Peyer's patch (tissue), 4 donors: ENCODE measurements around the gene RAD51B. TPM values are rescaled to one million over a fixed set of nuclear protein-coding genes. Genes with fewer than 3 reads are reported as not detected.
A peak's percentile ranks its signal among the peaks of the same experiment; 100 is the strongest.

Experiments
- DNase-seq, 3 donors: peaks; one replicate each; pipeline ENCODE4 v3.0.0-alpha.2; 2017 to 2019
- H3K27ac ChIP-seq, 4 donors: fragments of 200-600 bp; sonication (generic); one replicate each; pipeline ENCODE4 v1.5.1; 2016 to 2019
- H3K27me3 ChIP-seq, 2 donors: fragments of 200-600 bp; sonication (generic); one replicate each; pipeline ENCODE4 v1.5.1; 2019
- H3K36me3 ChIP-seq, 3 donors: fragments of 200-600 bp; sonication (generic); one replicate each; pipeline ENCODE4 v1.5.1; 2016 to 2019
- H3K4me1 ChIP-seq, 4 donors: fragments of 200-600 bp; sonication (generic); one replicate each; pipeline ENCODE4 v1.5.1; 2016 to 2019
- H3K4me3 ChIP-seq, 4 donors: fragments of 200-600 bp; sonication (generic); 1 replicate in 3 of 4; 2 replicates in 1 of 4; pipeline ENCODE4 v1.5.1; 2016 to 2019; ENCODE audit warnings: mild to moderate bottlenecking in 1 of 4
- H3K9me3 ChIP-seq, 4 donors: fragments of 200-600 bp; sonication (generic); one replicate each; pipeline ENCODE4 v1.5.1; 2016 to 2019; ENCODE audit warnings: mild to moderate bottlenecking in 1 of 4
- POLR2A ChIP-seq, 2 donors: fragments of 450-650 bp; IDR thresholded peaks; one replicate each; pipeline ENCODE4 v1.5.1; 2017; ENCODE audit warnings: antibody characterized with exemption in 2 of 2, mild to moderate bottlenecking in 2 of 2, moderate library complexity in 2 of 2
- total RNA-seq, 4 donors: library from RNA; depleted of rRNA; stranded (reverse); fragments of >200 nt; gene quantifications; one replicate each; pipeline ENCODE4 v1.1.0, GENCODE V29; 2016
- TF ChIP-seq, protein P1 (sequence below), 6 experiments: fragments of 450-650 bp in 4 of 6; fragments of 200-600 bp in 2 of 6; sonication (generic) in 1 of 6; IDR thresholded peaks; one replicate each; pipeline ENCODE4 v1.5.1; 2017 to 2019; ENCODE audit warnings: antibody characterized with exemption in 6 of 6, mild to moderate bottlenecking in 3 of 6, moderate library complexity in 1 of 6

Gene RAD51B
- total RNA-seq, 4 donors from 2014 or later = 12.6 to 103 (median 33.1) TPM

DNA sequence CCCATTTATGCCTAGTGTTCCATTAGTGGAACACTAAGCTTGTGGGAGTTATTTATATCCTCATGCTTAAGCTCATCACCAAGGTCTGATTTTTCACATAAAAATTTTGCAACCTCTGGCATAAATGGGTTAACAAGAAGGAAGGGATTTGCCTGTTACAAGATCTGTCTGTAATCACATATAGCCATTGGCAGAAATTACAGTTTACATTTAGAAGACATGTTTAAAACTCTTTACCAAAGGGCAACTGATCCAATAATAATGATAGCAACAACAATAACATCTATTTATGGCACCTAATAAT, 550.4 kb downstream of the RAD51B start:
- H3K27me3 ChIP-seq = no peaks in the 10 kb centered on the region
- TF ChIP-seq, protein P1, sequence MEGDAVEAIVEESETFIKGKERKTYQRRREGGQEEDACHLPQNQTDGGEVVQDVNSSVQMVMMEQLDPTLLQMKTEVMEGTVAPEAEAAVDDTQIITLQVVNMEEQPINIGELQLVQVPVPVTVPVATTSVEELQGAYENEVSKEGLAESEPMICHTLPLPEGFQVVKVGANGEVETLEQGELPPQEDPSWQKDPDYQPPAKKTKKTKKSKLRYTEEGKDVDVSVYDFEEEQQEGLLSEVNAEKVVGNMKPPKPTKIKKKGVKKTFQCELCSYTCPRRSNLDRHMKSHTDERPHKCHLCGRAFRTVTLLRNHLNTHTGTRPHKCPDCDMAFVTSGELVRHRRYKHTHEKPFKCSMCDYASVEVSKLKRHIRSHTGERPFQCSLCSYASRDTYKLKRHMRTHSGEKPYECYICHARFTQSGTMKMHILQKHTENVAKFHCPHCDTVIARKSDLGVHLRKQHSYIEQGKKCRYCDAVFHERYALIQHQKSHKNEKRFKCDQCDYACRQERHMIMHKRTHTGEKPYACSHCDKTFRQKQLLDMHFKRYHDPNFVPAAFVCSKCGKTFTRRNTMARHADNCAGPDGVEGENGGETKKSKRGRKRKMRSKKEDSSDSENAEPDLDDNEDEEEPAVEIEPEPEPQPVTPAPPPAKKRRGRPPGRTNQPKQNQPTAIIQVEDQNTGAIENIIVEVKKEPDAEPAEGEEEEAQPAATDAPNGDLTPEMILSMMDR (IDR thresholded peaks at IDR 0.05) = no peak
- no peak for TF ChIP-seq POLR2A (IDR thresholded peaks at IDR 0.05)
- no peaks in the 10 kb centered on the region for H3K36me3 ChIP-seq
- DNase-seq = no peak
- H3K27ac ChIP-seq = peak overlapping the region in 1 of 4 donors; percentile 71
- no peak overlapping the region for H3K4me3 ChIP-seq
- H3K9me3 ChIP-seq = no peaks in the 10 kb centered on the region
- H3K4me1 ChIP-seq = peaks cover 0 to 9% (median under 1%) of the 10 kb centered on the region in 4 donors

DNA sequence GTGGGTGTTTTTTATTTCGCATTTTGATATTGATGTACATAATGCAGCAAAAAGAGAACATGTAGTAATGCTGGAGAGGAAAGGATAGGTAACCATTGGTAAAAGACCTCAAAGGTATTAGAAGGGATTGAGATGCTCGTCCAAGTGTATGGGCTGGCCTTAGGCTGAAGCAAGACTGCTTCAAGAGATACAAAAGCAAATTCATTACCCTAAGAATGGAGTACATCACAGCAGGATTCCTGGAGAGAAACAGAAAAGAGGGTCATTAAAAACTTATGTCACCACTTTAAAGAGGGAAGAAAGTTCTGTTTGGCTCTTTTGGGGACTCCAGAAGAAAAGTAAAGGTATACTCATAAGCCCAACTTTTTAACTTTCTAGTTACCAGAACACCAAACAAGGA, 552.8 kb downstream of the RAD51B start:
- Histone ChIP-seq H3K27me3 (no peaks in the 10 kb centered on the region), H3K36me3 (no peaks in the 10 kb centered on the region)

DNA sequence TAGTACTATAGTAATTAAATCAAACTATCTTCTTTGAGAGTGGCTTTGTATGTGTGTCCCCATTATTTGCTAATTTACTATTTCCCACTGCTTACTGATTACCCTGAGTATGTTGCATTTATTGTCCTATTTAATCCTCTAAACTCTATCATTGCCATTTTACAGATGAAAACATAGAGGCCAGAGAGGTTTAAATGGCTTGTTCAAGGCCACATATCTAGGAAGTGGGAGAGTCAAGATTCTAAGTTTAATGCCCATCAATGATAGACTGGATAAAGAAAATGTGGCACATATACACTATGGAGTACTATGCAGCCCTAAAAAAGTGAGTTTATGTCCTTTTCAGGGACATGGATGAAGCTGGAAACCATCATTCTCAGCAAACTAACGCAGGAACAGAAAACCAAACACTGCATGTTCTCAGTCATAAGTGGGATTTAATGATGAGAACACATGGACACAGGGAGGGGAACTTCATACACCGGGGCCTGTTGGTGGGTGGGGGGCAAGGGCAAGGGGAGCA, 553.6 kb downstream of the RAD51B start:
- TF ChIP-seq, protein P1 (IDR thresholded peaks at IDR 0.05) = no peak
- Histone ChIP-seq H3K27me3 (no peaks in the 10 kb centered on the region), H3K9me3 (no peaks in the 10 kb centered on the region), H3K27ac (peak overlapping the region in 1 of 4 donors; percentile 38), H3K4me1 (peaks cover 0 to 8% (median 4%) of the 10 kb centered on the region in 4 donors), H3K4me3 (no peak overlapping the region), H3K36me3 (no peaks in the 10 kb centered on the region)
- DNase-seq = no peak

More for the DNA sequence above, 552.8 kb downstream of the RAD51B start:
- no peak for DNase-seq
- H3K4me1 ChIP-seq = peaks cover 0 to 9% (median 4%) of the 10 kb centered on the region in 4 donors
- no peak overlapping the region for H3K4me3 ChIP-seq
- TF ChIP-seq, protein P1 (IDR thresholded peaks at IDR 0.05) = no peak
- no peak for TF ChIP-seq POLR2A (IDR thresholded peaks at IDR 0.05)
- no peak overlapping the region for H3K27ac ChIP-seq
- no peaks in the 10 kb centered on the region for H3K9me3 ChIP-seq

DNA sequence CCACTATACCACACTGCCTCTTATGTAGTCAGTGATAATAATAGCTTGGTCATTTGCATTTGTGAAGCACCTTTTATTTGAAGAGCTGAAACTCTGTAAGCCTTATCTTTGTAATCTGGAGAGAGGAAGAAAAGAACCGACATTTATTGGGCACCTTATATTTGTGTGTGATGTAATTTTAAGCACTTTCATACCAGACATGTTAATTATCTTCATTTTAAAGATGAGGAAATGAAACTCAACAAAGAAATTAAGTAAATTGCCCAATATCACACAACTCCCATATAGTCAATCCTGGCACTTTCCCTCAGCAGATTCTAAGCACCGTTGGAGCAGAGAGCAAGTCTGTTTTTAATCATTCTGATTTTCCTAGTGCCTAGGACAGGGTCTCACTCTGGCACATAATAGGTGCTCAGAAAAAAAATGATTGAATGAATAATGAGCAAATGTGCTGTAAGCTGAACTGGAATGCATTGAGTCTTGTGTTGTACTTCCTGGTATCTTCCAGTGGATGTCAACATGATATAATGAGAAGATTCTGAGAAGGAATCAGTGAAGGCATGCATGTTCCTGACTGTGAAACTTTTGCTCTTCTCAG, 554.4 kb downstream of the RAD51B start:
- TF ChIP-seq, protein P1 (IDR thresholded peaks at IDR 0.05) = no peak
- TF ChIP-seq POLR2A (IDR thresholded peaks at IDR 0.05) = no peak
- H3K27ac ChIP-seq = peak overlapping the region in 1 of 4 donors; percentile 38
- H3K4me1 ChIP-seq = peaks cover 0 to 5% (median 1%) of the 10 kb centered on the region in 4 donors
- no peak for DNase-seq
- no peak overlapping the region for H3K4me3 ChIP-seq
- H3K27me3 ChIP-seq = no peaks in the 10 kb centered on the region
- H3K36me3 ChIP-seq = no peaks in the 10 kb centered on the region
- no peaks in the 10 kb centered on the region for H3K9me3 ChIP-seq

DNA sequence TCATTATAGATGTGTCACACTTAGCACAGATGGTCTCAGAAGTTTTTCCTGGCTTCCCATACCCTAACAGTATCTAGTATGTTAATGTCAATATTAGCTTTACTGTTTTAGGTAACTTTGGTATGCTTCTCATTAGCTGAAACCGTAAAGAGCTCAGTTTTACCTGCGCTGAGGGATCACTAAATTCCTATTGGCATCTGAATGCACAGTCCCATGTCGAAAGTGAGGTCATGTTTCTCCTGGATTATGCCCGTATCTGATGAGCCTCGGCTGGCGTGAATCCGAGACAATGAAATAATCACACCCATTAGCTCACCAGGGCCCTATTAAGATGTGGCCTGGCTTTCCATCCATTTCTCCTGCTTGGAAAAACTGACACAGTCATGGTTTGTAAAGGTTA, 555.1 kb downstream of the RAD51B start:
- Histone ChIP-seq H3K9me3 (no peaks in the 10 kb centered on the region), H3K4me3 (no peak overlapping the region), H3K27ac (no peak overlapping the region), H3K36me3 (no peaks in the 10 kb centered on the region), H3K27me3 (no peaks in the 10 kb centered on the region), H3K4me1 (peaks cover 0 to 5% (median 1%) of the 10 kb centered on the region in 4 donors)
- TF ChIP-seq POLR2A (IDR thresholded peaks at IDR 0.05) = no peak
- TF ChIP-seq, protein P1 (IDR thresholded peaks at IDR 0.05) = no peak
- DNase-seq = no peak
